Ovary (tissue), 9 donors: Measurements from ENCODE around the gene EGR4. TPM values are rescaled to one million over a fixed set of nuclear protein-coding genes. Genes with fewer than 3 reads are reported as not detected.

Experiments
- DNase-seq, 5 donors: peaks; one replicate each; pipeline ENCODE4 v3.0.0-alpha.2; 2019 to 2020
- H3K27ac ChIP-seq, 2 donors: fragments of 200-600 bp; one replicate each; pipeline versions ENCODE4 v1.5.1 to v1.8.0; 2019 to 2022
- H3K27me3 ChIP-seq: fragments of 200-600 bp; one replicate; pipeline ENCODE4 v1.8.0; 2022
- H3K36me3 ChIP-seq: fragments of 200-600 bp; sonication (generic); one replicate; pipeline ENCODE4 v1.5.1; 2019
- H3K4me1 ChIP-seq: one replicate; pipeline ENCODE4 v1.8.1; 2013; ENCODE audit warnings: mild to moderate bottlenecking, moderate library complexity; ENCODE audit not compliant: insufficient read depth
- H3K4me3 ChIP-seq: fragments of 200-600 bp; sonication (generic); one replicate; pipeline ENCODE4 v1.5.1; 2017
- H3K9me3 ChIP-seq, 2 donors: fragments of 200-600 bp in 1 of 2; sonication (generic) in 1 of 2; one replicate each; pipeline versions ENCODE4 v1.5.1 to v1.8.1; 2013 to 2019; ENCODE audit warnings: mild to moderate bottlenecking in 1 of 2, moderate library complexity in 1 of 2
- EP300 ChIP-seq: sonication (generic); formaldehyde crosslinking; IDR thresholded peaks from one replicate; pipeline ENCODE4 v1.6.1; 2017; ENCODE audit warnings: antibody characterized with exemption
- POLR2A ChIP-seq: fragments of 450-650 bp; IDR thresholded peaks from one replicate; pipeline ENCODE4 v1.6.1; 2017; ENCODE audit warnings: antibody characterized with exemption, mild to moderate bottlenecking, moderate library complexity
- WGBS, 3 donors: extraction: QIAGEN DNeasy Blood & Tissue Kit in 1 of 3; methylation state at CpG; one replicate each; pipeline versions ENCODE4 v1.1.5 to v1.1.7; 2013 to 2017; 5-methylcytosine and 5-hydroxymethylcytosine counted together
- intact Hi-C, 4 donors: fragments of 100-400 bp; cut with DNase I; formaldehyde crosslinking; loops; one replicate each; pipeline versions ENCODE4 v1.11.0 to v1.15.1; 2022 to 2023
- polyA plus RNA-seq, 2 donors: library from polyadenylated mRNA; stranded (reverse); fragments of 200-250 nt in 1 of 2; fragments of 350-450 nt in 1 of 2; fragmentation: Illumina TruSeq in 1 of 2; extraction: RNeasy Lipid Tissue Mini Kit (QIAGEN cat#74804) in 1 of 2; gene quantifications; one replicate each; pipeline ENCODE4 v1.2.3, GENCODE V29; 2013 to 2014
- total RNA-seq, 7 donors: library from RNA; depleted of rRNA in 2 of 7; stranded (reverse); fragments of >200 nt in 2 of 7; fragmentation: NEBNext Ultra II Directional in 3 of 7; extraction: Animal tissue kit (Norgen Biotek cat#: 25700) in 3 of 7; gene quantifications; one replicate each; pipeline versions ENCODE4 v1.1.0 to v1.2.4, GENCODE V29; 2016 to 2023
- TF ChIP-seq, protein P1 (sequence below), 3 donors: fragments of 450-650 bp in 2 of 3; fragments of 200-600 bp in 1 of 3; IDR thresholded peaks; one replicate each; pipeline versions ENCODE4 v1.5.1 to v1.8.0; 2016 to 2022; ENCODE audit warnings: antibody characterized with exemption in 3 of 3, mild to moderate bottlenecking in 1 of 3
- donor health status: DM: no; HTN: no; CAD: no; lungs with moderate emphysema.
- donor health status: DM: no; HTN: no; CAD: no.
- donor health status: Bipolar disorder and iron deficiency.
- donor health status: DM: yes; HTN: yes; CAD: no.
- donor health status: DM: no; HTN: no; CAD: no.
- donor health status: DM: yes; HTN: yes; CAD: no.

The EGR4 gene
- total and polyA plus RNA-seq, 9 donors = 0.04 to 0.13 TPM; not detected in 7

DNA sequence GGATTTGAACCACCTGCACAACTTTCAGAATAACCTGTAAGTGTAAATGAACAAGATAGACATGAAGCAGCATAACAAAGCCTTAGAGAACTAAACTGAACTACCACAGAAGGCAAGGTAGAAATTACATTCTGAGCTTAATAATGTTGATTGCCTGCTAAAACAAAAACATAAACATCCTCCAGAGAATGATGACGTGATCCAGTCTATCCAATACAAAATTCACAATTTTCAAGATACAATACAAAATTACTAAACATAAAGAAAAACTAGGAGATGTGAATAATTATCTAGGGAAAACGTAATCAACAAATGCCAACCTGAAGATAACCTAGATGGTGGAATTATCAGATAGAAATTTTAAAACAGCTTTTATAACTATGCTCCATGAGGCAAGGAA lies 40.7 kb upstream of the EGR4 start:
- DNase-seq = no peak

DNA sequence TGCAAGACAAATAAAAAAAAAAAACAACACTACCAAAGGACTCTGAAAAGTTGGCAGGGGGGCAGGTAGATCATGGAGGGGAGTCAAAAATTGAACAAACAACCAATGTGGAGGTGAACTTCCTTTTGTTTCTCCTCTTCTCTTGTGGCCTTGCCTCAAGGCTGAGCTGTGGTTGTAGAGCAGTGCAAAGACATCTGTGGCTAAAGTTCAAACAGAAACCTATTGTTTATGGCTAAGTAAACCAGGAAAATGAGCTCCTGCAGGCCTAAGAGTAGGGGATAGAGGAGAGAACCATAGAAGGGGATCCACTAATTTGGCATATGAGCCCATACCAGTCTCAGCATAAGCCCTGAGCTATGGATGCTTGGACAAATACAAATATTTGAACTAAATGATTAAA lies 40.2 kb upstream of the EGR4 start:
- no peaks in the 10 kb centered on the region for H3K27me3 ChIP-seq
- H3K4me3 ChIP-seq = no peak overlapping the region
- DNase-seq = no peak
- no peaks in the 10 kb centered on the region for H3K36me3 ChIP-seq
- no peaks in the 10 kb centered on the region for H3K4me1 ChIP-seq
- H3K9me3 ChIP-seq = no peaks in the 10 kb centered on the region
- TF ChIP-seq EP300 (no peak), POLR2A (no peak)
- TF ChIP-seq, protein P1, sequence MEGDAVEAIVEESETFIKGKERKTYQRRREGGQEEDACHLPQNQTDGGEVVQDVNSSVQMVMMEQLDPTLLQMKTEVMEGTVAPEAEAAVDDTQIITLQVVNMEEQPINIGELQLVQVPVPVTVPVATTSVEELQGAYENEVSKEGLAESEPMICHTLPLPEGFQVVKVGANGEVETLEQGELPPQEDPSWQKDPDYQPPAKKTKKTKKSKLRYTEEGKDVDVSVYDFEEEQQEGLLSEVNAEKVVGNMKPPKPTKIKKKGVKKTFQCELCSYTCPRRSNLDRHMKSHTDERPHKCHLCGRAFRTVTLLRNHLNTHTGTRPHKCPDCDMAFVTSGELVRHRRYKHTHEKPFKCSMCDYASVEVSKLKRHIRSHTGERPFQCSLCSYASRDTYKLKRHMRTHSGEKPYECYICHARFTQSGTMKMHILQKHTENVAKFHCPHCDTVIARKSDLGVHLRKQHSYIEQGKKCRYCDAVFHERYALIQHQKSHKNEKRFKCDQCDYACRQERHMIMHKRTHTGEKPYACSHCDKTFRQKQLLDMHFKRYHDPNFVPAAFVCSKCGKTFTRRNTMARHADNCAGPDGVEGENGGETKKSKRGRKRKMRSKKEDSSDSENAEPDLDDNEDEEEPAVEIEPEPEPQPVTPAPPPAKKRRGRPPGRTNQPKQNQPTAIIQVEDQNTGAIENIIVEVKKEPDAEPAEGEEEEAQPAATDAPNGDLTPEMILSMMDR (IDR thresholded peaks at IDR 0.05) = no peak
- intact Hi-C loops = no loop called here
- H3K27ac ChIP-seq = no peak overlapping the region

More for the DNA sequence above, 40.7 kb upstream of the EGR4 start:
- no peak for TF ChIP-seq EP300
- TF ChIP-seq POLR2A = no peak
- TF ChIP-seq, protein P1 (IDR thresholded peaks at IDR 0.05) = no peak
- Histone ChIP-seq H3K9me3 (no peaks in the 10 kb centered on the region), H3K4me3 (no peak overlapping the region), H3K27ac (no peak overlapping the region), H3K36me3 (no peaks in the 10 kb centered on the region), H3K4me1 (no peaks in the 10 kb centered on the region), H3K27me3 (no peaks in the 10 kb centered on the region)
- WGBS, 3 donors = 67 to 71% (median 67%) methylated on average over 2 of the region's 2 CpGs
- intact Hi-C loops = no loop called here

DNA sequence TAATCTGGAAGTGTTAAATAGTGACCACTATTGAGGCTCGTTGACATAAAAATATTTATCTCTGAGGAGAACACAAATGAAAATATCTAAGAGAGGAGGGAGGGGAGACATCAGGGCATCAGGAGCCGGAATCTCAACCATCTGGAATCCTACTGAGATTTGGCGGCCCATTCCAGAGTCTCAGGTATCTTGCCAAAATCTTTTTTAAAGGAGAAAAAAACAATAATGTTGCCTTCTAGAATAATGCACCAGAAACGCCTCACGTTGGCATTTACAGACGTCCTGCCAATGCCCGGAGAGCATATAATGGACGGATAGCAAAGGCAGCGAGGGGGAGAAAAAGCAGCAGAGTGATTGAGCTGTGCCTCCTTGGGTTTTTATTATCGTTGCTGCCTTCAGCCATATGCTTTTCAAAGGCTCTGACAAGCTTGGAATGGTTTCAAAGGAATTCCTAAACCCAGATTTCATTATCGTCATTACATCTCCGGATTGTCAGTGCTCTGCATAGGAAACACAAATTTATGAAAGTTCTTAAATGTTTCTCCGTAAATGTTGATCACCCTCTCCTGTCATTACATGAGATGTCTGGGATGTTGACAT lies 30.9 kb upstream of the EGR4 start:
- intact Hi-C loops = no loop called here
- Histone ChIP-seq H3K36me3 (no peaks in the 10 kb centered on the region), H3K4me1 (no peaks in the 10 kb centered on the region), H3K4me3 (no peak overlapping the region), H3K9me3 (no peaks in the 10 kb centered on the region), H3K27me3 (no peaks in the 10 kb centered on the region), H3K27ac (no peak overlapping the region)
- DNase-seq = no peak
- 27 to 43% (median 29%) methylated on average over 13 of the region's 13 CpGs for WGBS, 3 donors
- no peak for TF ChIP-seq EP300
- TF ChIP-seq POLR2A = no peak
- TF ChIP-seq, protein P1 (IDR thresholded peaks at IDR 0.05) = no peak

DNA sequence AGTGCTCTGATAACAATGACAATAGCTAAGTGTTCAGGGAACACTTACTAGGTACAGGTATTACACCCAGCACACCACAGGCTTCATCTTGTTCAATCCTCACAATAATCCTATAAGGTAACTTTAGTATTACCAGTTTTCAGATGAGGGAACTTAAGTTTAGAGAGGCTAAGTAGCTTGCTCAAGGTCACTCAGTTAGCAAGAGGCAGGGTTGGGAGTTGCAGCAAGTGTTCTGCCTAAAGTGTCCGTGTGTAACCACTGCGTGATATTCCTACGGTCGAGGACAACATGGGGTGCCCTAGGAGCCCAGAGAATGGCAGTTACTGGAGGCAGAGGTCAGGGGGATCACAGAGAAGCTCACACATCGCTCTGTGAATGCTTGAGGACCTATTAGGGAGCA lies 30.2 kb upstream of the EGR4 start:
- no peaks in the 10 kb centered on the region for H3K27me3 ChIP-seq
- WGBS, 3 donors = 69 to 79% (median 71%) methylated on average over 5 of the region's 5 CpGs
- H3K36me3 ChIP-seq = no peaks in the 10 kb centered on the region
- no peak for DNase-seq
- H3K27ac ChIP-seq = no peak overlapping the region
- intact Hi-C loops = no loop called here
- H3K4me3 ChIP-seq = no peak overlapping the region
- no peaks in the 10 kb centered on the region for H3K4me1 ChIP-seq
- H3K9me3 ChIP-seq = no peaks in the 10 kb centered on the region
- TF ChIP-seq EP300 = no peak

DNA sequence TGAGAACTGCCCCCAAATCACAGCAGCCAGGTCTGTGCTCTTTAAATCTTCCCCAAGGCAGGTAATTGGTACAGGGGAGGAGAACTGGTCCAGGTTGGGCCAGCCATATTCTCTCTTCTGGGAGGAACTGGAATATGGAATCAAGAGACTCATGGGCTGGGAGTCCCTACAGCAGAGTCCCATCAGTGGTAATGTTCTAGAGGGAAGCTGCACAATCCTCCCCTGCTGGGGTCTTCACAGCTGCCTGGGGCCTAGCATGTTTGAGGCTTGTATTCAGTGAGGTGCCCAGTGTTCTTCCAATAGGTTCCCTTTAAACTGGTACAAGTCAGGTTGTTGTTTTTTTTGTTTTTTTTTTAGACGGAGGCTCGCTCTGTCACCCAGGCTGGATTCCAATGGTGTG lies 21.1 kb upstream of the EGR4 start:
- Histone ChIP-seq H3K27ac (no peak overlapping the region), H3K27me3 (no peaks in the 10 kb centered on the region), H3K36me3 (no peaks in the 10 kb centered on the region), H3K4me1 (no peaks in the 10 kb centered on the region), H3K4me3 (no peak overlapping the region), H3K9me3 (no peaks in the 10 kb centered on the region)
- no peak for DNase-seq
- WGBS, 3 donors = 86 to 95% (median 94%) methylated on average over 2 of the region's 2 CpGs
- no peak for TF ChIP-seq EP300
- no peak for TF ChIP-seq POLR2A
- TF ChIP-seq, protein P1 (IDR thresholded peaks at IDR 0.05) = no peak
- intact Hi-C loops = no loop called here
